Transverse colon (tissue), 4 donors: ENCODE data around the gene MYBPH.

ENCODE experiments used
- CTCF ChIP-seq, 5 experiments: fragments of 200-600 bp in 3 of 5; fragments of 450-650 bp in 2 of 5; sonication (generic) in 3 of 5; IDR thresholded peaks; 1 replicate in 2 of 5; 2 replicates in 3 of 5; pipeline ENCODE4 v1.5.1; 2016 to 2017; ENCODE audit warnings: antibody characterized with exemption in 5 of 5, inconsistent platforms in 3 of 5, mild to moderate bottlenecking in 2 of 5, moderate library complexity in 1 of 5
- EP300 ChIP-seq: sonication (generic); formaldehyde crosslinking; IDR thresholded peaks from one replicate; pipeline ENCODE4 v1.6.1; 2017; ENCODE audit warnings: antibody characterized with exemption, low read depth
- POLR2A ChIP-seq: fragments of 450-650 bp; IDR thresholded peaks from one replicate; pipeline ENCODE4 v1.6.1; 2016; ENCODE audit warnings: antibody characterized with exemption, mild to moderate bottlenecking, moderate library complexity
- POLR2AphosphoS5 ChIP-seq, 3 donors: sonication (generic); formaldehyde crosslinking; IDR thresholded peaks; one replicate each; pipeline ENCODE4 v1.6.1; 2016; ENCODE audit warnings: antibody characterized with exemption in 3 of 3

- TF ChIP-seq CTCF (IDR thresholded peaks at IDR 0.05): no peak
- TF ChIP-seq EP300: no peak
- TF ChIP-seq POLR2AphosphoS5 (IDR thresholded peaks at IDR 0.05): no peak
- no peak for TF ChIP-seq POLR2A
These were observed 15.3 kb upstream of the MYBPH start for GRCh38 chr1:203190949-203191348.
